NCI-H345 treated with DMSO at 0.1 percent for 48 hours (cell line): Measurements from ENCODE around the gene NPTX2.

Experiments used
- DNase-seq: peaks from one replicate; lab custom pipeline; 2025; ENCODE audit not compliant: unreplicated experiment; lab: John Stamatoyannopoulos, UW

NPTX2 gene

GRCh38 chr7:98617960-98618418, 904 bp downstream of the NPTX2 start:
- no peak for DNase-seq

GRCh38 chr7:98618786-98619185, 1.7 kb downstream of the NPTX2 start:
- DNase-seq = no peak

- DNase-seq = no peak
Measured at GRCh38 chr7:98619450-98620321, 2.6 kb downstream of the NPTX2 start.

GRCh38 chr7:98621573-98622482, 4.7 kb downstream of the NPTX2 start:
- DNase-seq = no peak

GRCh38 chr7:98622926-98623325, 5.8 kb downstream of the NPTX2 start:
- no peak for DNase-seq

- no peak for DNase-seq
Measured at GRCh38 chr7:98624846-98625420, 7.8 kb downstream of the NPTX2 start.

GRCh38 chr7:98626460-98627412, 9.7 kb downstream of the NPTX2 start:
- DNase-seq = no peak

GRCh38 chr7:98627413-98627790, 10.3 kb downstream of the NPTX2 start:
- no peak for DNase-seq

GRCh38 chr7:98628418-98628817, 11.3 kb downstream of the NPTX2 start:
- DNase-seq = no peak

- no peak for DNase-seq
Measured at GRCh38 chr7:98629001-98629431, 11.9 kb downstream of the NPTX2 start.

- no peak for DNase-seq
Measured at GRCh38 chr7:98630149-98630548, 13.1 kb downstream of the NPTX2 start.

- DNase-seq = no peak
Measured at GRCh38 chr7:98630770-98631169, 13.7 kb downstream of the NPTX2 start.

GRCh38 chr7:98638853-98639252, 21.8 kb downstream of the NPTX2 start:
- DNase-seq = no peak

- DNase-seq = no peak
Measured at GRCh38 chr7:98640375-98640774, 23.3 kb downstream of the NPTX2 start.

GRCh38 chr7:98641646-98642500, 24.8 kb downstream of the NPTX2 start:
- peak; percentile 12 for DNase-seq

GRCh38 chr7:98643236-98643985, 26.3 kb downstream of the NPTX2 start:
- DNase-seq = no peak

- no peak for DNase-seq
Measured at GRCh38 chr7:98646465-98646864, 29.4 kb downstream of the NPTX2 start.

- DNase-seq = no peak
Measured at GRCh38 chr7:98647326-98647725, 30.2 kb downstream of the NPTX2 start.

- no peak for DNase-seq
Measured at GRCh38 chr7:98651760-98652159, 34.7 kb downstream of the NPTX2 start.
